Islet precursor cell (in vitro differentiated cells): ENCODE data around the gene SOX2.
"Not testable (repeated sequence)": the region's sequence is repeated elsewhere in the genome, so short reads cannot be mapped to it uniquely, and the experiment has no call there.

Experiments used
- DNase-seq: peaks from one replicate; pipeline ENCODE4 v3.0.0-alpha.2; 2018

SOX2 gene

GRCh38 chr3:181764033-181764432, 52.3 kb downstream of the SOX2 start:
- not testable (repeated sequence) for DNase-seq
